ENCODE results near the gene ANXA9. TPM values are rescaled to one million over a fixed set of nuclear protein-coding genes. Genes with fewer than 3 reads are reported as not detected.

ANXA9 gene
- total RNA-seq, 1 donor from 2014 or later, result 0.49 TPM

- Histone ChIP-seq H3K9me3 (no peaks in the 10 kb centered on the region), H3K4me3 (no peak overlapping the region), H3K36me3 (no peaks in the 10 kb centered on the region), H3K4me1 (peaks cover 43% of the 10 kb centered on the region), H3K27ac (no peak overlapping the region), H3K27me3 (no peaks in the 10 kb centered on the region)
- intact Hi-C loops (cut with DNase I), result no loop called here
- DNase-seq (ENCODE audit: extremely low spot score in 2 of 2), result no peak
- TF ChIP-seq POLR2AphosphoS5 (IDR thresholded peaks at IDR 0.05; ENCODE audit: insufficient read depth in 1 of 2, low read depth in 1 of 2) (no peak), CTCF (IDR thresholded peaks at IDR 0.05) (no peak), POLR2A (IDR thresholded peaks at IDR 0.05) (no peak)
These were observed 29.2 kb downstream of the ANXA9 start for GRCh38 chr1:151011154-151011850.

- intact Hi-C loops (cut with DNase I), result no loop called here
These were observed 30.8 kb downstream of the ANXA9 start for GRCh38 chr1:151012684-151013471.

GRCh38 chr1:151013518-151013917, 31.4 kb downstream of the ANXA9 start:
- H3K9me3 ChIP-seq, result no peaks in the 10 kb centered on the region
- no peak for TF ChIP-seq POLR2AphosphoS5 (IDR thresholded peaks at IDR 0.05; ENCODE audit: insufficient read depth in 1 of 2, low read depth in 1 of 2)
- no peak for TF ChIP-seq POLR2A (IDR thresholded peaks at IDR 0.05)
- no peak for TF ChIP-seq CTCF (IDR thresholded peaks at IDR 0.05)
- no peak overlapping the region for H3K27ac ChIP-seq
- DNase-seq (ENCODE audit: extremely low spot score in 2 of 2), result no peak
- H3K27me3 ChIP-seq, result no peaks in the 10 kb centered on the region
- peaks cover 0 to 9% of the 10 kb centered on the region in 2 donors for H3K36me3 ChIP-seq
- H3K4me1 ChIP-seq, result peaks cover 29% of the 10 kb centered on the region
- intact Hi-C loops (cut with DNase I), result no loop called here
- no peak overlapping the region for H3K4me3 ChIP-seq

More at GRCh38 chr1:151012684-151013471, 30.8 kb downstream of the ANXA9 start:
- H3K27ac ChIP-seq, result no peak overlapping the region
- H3K36me3 ChIP-seq, result peaks cover 0 to 3% of the 10 kb centered on the region in 2 donors
- no peak overlapping the region for H3K4me3 ChIP-seq
- no peak for TF ChIP-seq POLR2A (IDR thresholded peaks at IDR 0.05)
- no peak for TF ChIP-seq POLR2AphosphoS5 (IDR thresholded peaks at IDR 0.05; ENCODE audit: insufficient read depth in 1 of 2, low read depth in 1 of 2)
- TF ChIP-seq CTCF (IDR thresholded peaks at IDR 0.05), result no peak
- DNase-seq (ENCODE audit: extremely low spot score in 2 of 2), result no peak
- H3K27me3 ChIP-seq, result no peaks in the 10 kb centered on the region
- H3K9me3 ChIP-seq, result no peaks in the 10 kb centered on the region
- H3K4me1 ChIP-seq, result peaks cover 32% of the 10 kb centered on the region

GRCh38 chr1:151024540-151025146, 42.6 kb downstream of the ANXA9 start:
- H3K27ac ChIP-seq, result peak overlapping the region; percentile 23
- DNase-seq (ENCODE audit: extremely low spot score in 2 of 2), result no peak
- TF ChIP-seq CTCF (IDR thresholded peaks at IDR 0.05) (peak; percentile 23 to 70 (median 68)), POLR2AphosphoS5 (IDR thresholded peaks at IDR 0.05; ENCODE audit: insufficient read depth in 1 of 2, low read depth in 1 of 2) (no peak), POLR2A (IDR thresholded peaks at IDR 0.05) (no peak)
- no peaks in the 10 kb centered on the region for H3K27me3 ChIP-seq
- intact Hi-C loops (cut with DNase I), result loop anchor here (5.0 kb wide), 1 partner anchor 133 kb away; the partner anchor contains the start of gene TNFAIP8L2
- H3K4me3 ChIP-seq, result no peak overlapping the region
- no peaks in the 10 kb centered on the region for H3K9me3 ChIP-seq
- peaks cover 0 to 32% of the 10 kb centered on the region in 2 donors for H3K36me3 ChIP-seq
- peaks cover 9% of the 10 kb centered on the region for H3K4me1 ChIP-seq
